Neuronal stem cell (in vitro differentiated cells): ENCODE results near the gene FAM110D.
A peak's percentile ranks its signal among the peaks of the same experiment; 100 is the strongest.

Experiments used
- DNase-seq: peaks from one replicate; pipeline ENCODE4 v3.0.0-alpha.2; 2013; ENCODE audit warnings: low spot score
- H2AFZ ChIP-seq: one replicate; pipeline ENCODE4 v1.6.1; 2013; ENCODE audit warnings: mild to moderate bottlenecking, low read length, inconsistent platforms
- H2AK5ac ChIP-seq: 2 replicates; pipeline ENCODE4 v1.6.1; 2013; ENCODE audit warnings: low read depth, mild to moderate bottlenecking, inconsistent platforms, low read length, moderate library complexity, mixed read lengths
- H2BK120ac ChIP-seq: 2 replicates; pipeline ENCODE4 v1.6.1; 2013; ENCODE audit warnings: low read depth, mild to moderate bottlenecking, inconsistent platforms, low read length, moderate library complexity, mixed read lengths
- H2BK12ac ChIP-seq: one replicate; pipeline ENCODE4 v1.6.1; 2013; ENCODE audit warnings: low read length, inconsistent platforms
- H2BK15ac ChIP-seq: 2 replicates; pipeline ENCODE4 v1.6.1; 2013; ENCODE audit warnings: mild to moderate bottlenecking, low read length, inconsistent platforms, mixed read lengths
- H2BK5ac ChIP-seq: one replicate; pipeline ENCODE4 v1.6.1; 2013; ENCODE audit warnings: inconsistent platforms, mild to moderate bottlenecking, low read length, moderate library complexity
- H3K14ac ChIP-seq: one replicate; pipeline ENCODE4 v1.6.1; 2013; ENCODE audit warnings: low read length, inconsistent platforms
- H3K18ac ChIP-seq: 2 replicates; pipeline ENCODE4 v1.6.1; 2013; ENCODE audit warnings: low read length, inconsistent platforms
- H3K23ac ChIP-seq: 2 replicates; pipeline ENCODE4 v1.6.1; 2013; ENCODE audit warnings: low read depth, mild to moderate bottlenecking, mixed read lengths, low read length, inconsistent platforms; ENCODE audit not compliant: poor library complexity
- H3K27ac ChIP-seq: replicated peaks from 3 replicates; pipeline ENCODE4 v1.5.1; 2013; ENCODE audit warnings: low read length, inconsistent platforms
- H3K27me3 ChIP-seq, 3 experiments: 2 replicates each; pipeline ENCODE4 v1.6.1; 2013; ENCODE audit warnings: low read length in 3 of 3, mild to moderate bottlenecking in 2 of 3, inconsistent platforms in 1 of 3, low read depth in 1 of 3, mixed read lengths in 1 of 3, moderate library complexity in 1 of 3; ENCODE audit not compliant: control insufficient read depth in 3 of 3, insufficient read depth in 3 of 3
- H3K36me3 ChIP-seq, 2 donors: replicated peaks in 1 of 2; 2 replicates each; pipeline ENCODE4 v1.6.1; 2013; ENCODE audit warnings: low read length in 2 of 2; ENCODE audit not compliant: control insufficient read depth in 2 of 2, insufficient read depth in 2 of 2
- H3K4ac ChIP-seq: 2 replicates; pipeline ENCODE4 v1.6.1; 2013; ENCODE audit warnings: inconsistent platforms, mild to moderate bottlenecking, low read length, moderate library complexity
- H3K4me1 ChIP-seq, 2 donors: 1 replicate in 1 of 2; 2 replicates in 1 of 2; pipeline ENCODE4 v1.6.1; 2013; ENCODE audit warnings: low read length in 2 of 2, low read depth in 1 of 2; ENCODE audit not compliant: control insufficient read depth in 2 of 2, insufficient read depth in 1 of 2
- H3K4me2 ChIP-seq: one replicate; pipeline ENCODE4 v1.6.1; 2013; ENCODE audit warnings: mild to moderate bottlenecking, low read length, inconsistent platforms; ENCODE audit not compliant: insufficient read depth, poor library complexity, severe bottlenecking
- H3K4me3 ChIP-seq, 2 donors: 2 replicates each; pipeline ENCODE4 v1.5.1; 2013; ENCODE audit warnings: low read length in 2 of 2, mild to moderate bottlenecking in 2 of 2, inconsistent platforms in 1 of 2, moderate library complexity in 1 of 2
- H3K79me1 ChIP-seq: one replicate; pipeline ENCODE4 v1.6.1; 2013; ENCODE audit warnings: low read depth, mild to moderate bottlenecking, inconsistent platforms, low read length, moderate library complexity
- H3K9ac ChIP-seq: one replicate; pipeline ENCODE4 v1.6.1; 2013; ENCODE audit warnings: mild to moderate bottlenecking, low read depth, low read length, inconsistent platforms; ENCODE audit not compliant: poor library complexity
- H3K9me3 ChIP-seq, 2 donors: replicated peaks in 1 of 2; 2 replicates each; pipeline versions ENCODE3 to v1.6.1; 2013; ENCODE audit warnings: low read length in 2 of 2, mild to moderate bottlenecking in 2 of 2, inconsistent platforms in 1 of 2, low read depth in 1 of 2, mixed read lengths in 1 of 2, moderate library complexity in 1 of 2; ENCODE audit not compliant: control insufficient read depth in 2 of 2, insufficient read depth in 1 of 2
- H4K8ac ChIP-seq: one replicate; pipeline ENCODE4 v1.6.1; 2013; ENCODE audit warnings: low read depth, mild to moderate bottlenecking, inconsistent platforms, low read length, moderate library complexity
- H4K91ac ChIP-seq: one replicate; pipeline ENCODE4 v1.6.1; 2013; ENCODE audit warnings: low read length, low read depth, mild to moderate bottlenecking, inconsistent platforms; ENCODE audit not compliant: poor library complexity
- WGBS, 2 donors: extraction: QIAGEN DNeasy Blood & Tissue Kit; methylation state at CpG; one replicate each; pipeline ENCODE4 v1.1.7; 2013; ENCODE audit warnings: missing lambda C conversion rate in 2 of 2, mixed read lengths in 1 of 2; ENCODE audit not compliant: insufficient read length in 2 of 2, insufficient replicate concordance in 1 of 2; ENCODE audit errors: extremely low coverage in 2 of 2; 5-methylcytosine and 5-hydroxymethylcytosine counted together

Gene FAM110D

GRCh38 chr1:26210147-26210870 is 51.4 kb downstream of the FAM110D start:
- Histone ChIP-seq H3K79me1 (no peaks in the 10 kb centered on the region), H3K23ac (peak overlapping the region; percentile 50), H4K8ac (no peak overlapping the region), H3K4me1 (peaks cover 0 to 3% of the 10 kb centered on the region in 2 donors), H3K4me3 (no peak overlapping the region), H3K4me2 (no peak overlapping the region), H3K14ac (no peak overlapping the region), H2AFZ (no peak overlapping the region), H2BK12ac (no peak overlapping the region), H3K18ac (no peak overlapping the region), H2BK15ac (no peak overlapping the region), H3K36me3 (no peaks in the 10 kb centered on the region), H4K91ac (no peak overlapping the region), H2AK5ac (no peak overlapping the region), H3K9ac (no peak overlapping the region), H2BK120ac (no peak overlapping the region), H3K27ac (no peak overlapping the region), H2BK5ac (no peak overlapping the region), H3K9me3 (no peaks in the 10 kb centered on the region), H3K4ac (no peak overlapping the region), H3K27me3 (peaks cover 0 to 13% (median 0%) of the 10 kb centered on the region in 3 experiments)
- WGBS, 2 donors, result no CpG with 5 or more reads among the region's 5 CpGs
- no peak for DNase-seq

- no peaks in the 10 kb centered on the region for H3K79me1 ChIP-seq
- H3K9me3 ChIP-seq, result no peaks in the 10 kb centered on the region
- H3K23ac ChIP-seq, result no peak overlapping the region
- H2BK15ac ChIP-seq, result no peak overlapping the region
- no peak overlapping the region for H2BK5ac ChIP-seq
- H2BK120ac ChIP-seq, result no peak overlapping the region
- no peak overlapping the region for H3K4me2 ChIP-seq
- WGBS, 2 donors, result no CpG with 5 or more reads among the region's 5 CpGs
- H3K4ac ChIP-seq, result no peak overlapping the region
- H3K36me3 ChIP-seq, result no peaks in the 10 kb centered on the region
- H4K8ac ChIP-seq, result no peak overlapping the region
- no peak overlapping the region for H3K18ac ChIP-seq
- H4K91ac ChIP-seq, result no peak overlapping the region
- H3K4me3 ChIP-seq, result no peak overlapping the region
- H2BK12ac ChIP-seq, result no peak overlapping the region
- H3K4me1 ChIP-seq, result peaks cover 0 to 3% of the 10 kb centered on the region in 2 donors
- no peak overlapping the region for H3K27ac ChIP-seq
- H3K14ac ChIP-seq, result no peak overlapping the region
- no peak for DNase-seq
- H3K27me3 ChIP-seq, result peaks cover 0 to 21% (median 0%) of the 10 kb centered on the region in 3 experiments
- no peak overlapping the region for H2AFZ ChIP-seq
- no peak overlapping the region for H2AK5ac ChIP-seq
- H3K9ac ChIP-seq, result no peak overlapping the region
Observed at GRCh38 chr1:26212726-26213125, 53.8 kb downstream of the FAM110D start.

DNA sequence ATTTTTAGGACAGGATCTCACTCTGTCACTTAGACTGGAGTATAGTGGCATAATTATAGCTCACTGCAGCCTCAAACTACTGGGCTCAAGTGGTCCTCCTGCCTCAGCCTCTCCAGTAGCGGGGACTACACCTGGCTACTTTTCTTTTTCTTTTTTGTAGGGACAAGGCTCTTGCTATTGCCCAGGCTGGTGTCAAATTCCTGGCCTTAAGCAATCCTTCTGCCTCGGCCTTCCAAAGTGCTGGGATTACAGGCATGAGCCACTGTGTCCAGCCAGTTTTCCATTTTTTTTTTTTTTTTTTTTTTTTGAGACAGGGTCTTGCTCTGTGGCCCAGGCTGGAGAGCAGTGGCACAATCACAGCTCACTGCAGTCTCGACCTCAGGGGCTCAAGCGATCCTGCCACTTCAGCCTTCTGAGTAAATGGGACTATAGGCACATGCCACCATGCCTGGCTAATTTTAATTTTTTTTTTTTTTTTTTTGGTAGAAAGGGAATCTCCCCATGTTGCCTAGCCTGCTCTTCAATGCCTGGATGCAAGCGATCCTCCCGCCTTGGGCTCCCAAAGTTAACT is 54.5 kb downstream of the FAM110D start:
- Histone ChIP-seq H3K18ac (no peak overlapping the region), H3K4me1 (peaks cover 0 to 3% of the 10 kb centered on the region in 2 donors), H2BK120ac (no peak overlapping the region), H3K4ac (no peak overlapping the region), H4K8ac (no peak overlapping the region), H3K27me3 (peaks cover 0 to 18% (median 0%) of the 10 kb centered on the region in 3 experiments), H3K4me3 (no peak overlapping the region), H3K27ac (no peak overlapping the region), H4K91ac (no peak overlapping the region), H2BK12ac (no peak overlapping the region), H3K79me1 (no peaks in the 10 kb centered on the region), H3K23ac (no peak overlapping the region), H2BK5ac (no peak overlapping the region), H3K4me2 (no peak overlapping the region), H3K9ac (no peak overlapping the region), H2BK15ac (no peak overlapping the region), H2AFZ (no peak overlapping the region), H3K9me3 (no peaks in the 10 kb centered on the region), H2AK5ac (no peak overlapping the region), H3K36me3 (no peaks in the 10 kb centered on the region), H3K14ac (no peak overlapping the region)
- no peak for DNase-seq
- WGBS, 2 donors, result no CpG with 5 or more reads among the region's 6 CpGs
